ENCODE results near the gene EDEM1. TPM values are rescaled to one million over a fixed set of nuclear protein-coding genes. Genes with fewer than 3 reads are reported as not detected.

Gene EDEM1
- total and polyA plus RNA-seq, 2 donors (not counting 1 experiment from before 2014, with no cell fraction given) = 58.3 to 167 TPM

GRCh38 chr3:5220193-5220592 lies 32.7 kb downstream of the EDEM1 start:
- ChIA-PET POLR2A (no interaction called here), CTCF (no interaction called here)
- H3K9me3 Mint-ChIP-seq (ENCODE audit: insufficient read depth) = no peaks in the 10 kb centered on the region

More at GRCh38 chr3:5220193-5220592, 32.7 kb downstream of the EDEM1 start:
- Histone ChIP-seq H3K9me3 (ENCODE audit: control extremely low read depth in 1 of 3, control insufficient read depth in 2 of 3, insufficient read depth in 1 of 3, low read length in 2 of 3) (no peaks in the 10 kb centered on the region), H3K4me2 (replicated peaks; ENCODE audit: low read depth, low read length, poor library complexity, severe bottlenecking) (no peak overlapping the region), H3K79me2 (ENCODE audit: control insufficient read depth, insufficient read depth, low read length) (no peaks in the 10 kb centered on the region), H3K4me3 (ENCODE audit: control extremely low read depth in 1 of 5, extremely low read depth in 1 of 5, insufficient read depth in 1 of 5, low read depth in 2 of 5, low read length in 4 of 5) (no peak overlapping the region), H3K27ac (ENCODE audit: low read length in 2 of 2) (peak overlapping the region in 1 of 2 donors; percentile 16), H3K9ac (ENCODE audit: low read length) (no peak overlapping the region), H4K20me1 (ENCODE audit: control insufficient read depth, insufficient read depth, low read length, poor library complexity, severe bottlenecking) (peaks cover 4% of the 10 kb centered on the region), H3K4me1 (ENCODE audit: control insufficient read depth in 2 of 2, insufficient read depth in 2 of 2, low read length in 2 of 2) (no peaks in the 10 kb centered on the region), H2AFZ (ENCODE audit: insufficient read depth, low read depth, low read length, poor library complexity, severe bottlenecking) (no peak overlapping the region), H3K27me3 (replicated peaks in 1 of 4; ENCODE audit: control extremely low read depth in 1 of 4, control insufficient read depth in 3 of 4, insufficient read depth in 4 of 4, low read length in 3 of 4) (no peaks in the 10 kb centered on the region), H3K36me3 (replicated peaks in 1 of 2; ENCODE audit: control extremely low read depth in 1 of 2, control insufficient read depth in 1 of 2, extremely low read depth in 1 of 2, insufficient read depth in 2 of 2, low read length in 1 of 2) (peaks cover 5 to 47% of the 10 kb centered on the region in 2 experiments)
- Mint-ChIP-seq H3K27me3 (no peaks in the 10 kb centered on the region), H3K4me3 (no peak overlapping the region), H3K27ac (peak overlapping the region; percentile 1), H3K4me1 (no peaks in the 10 kb centered on the region)
- intact Hi-C loops (cut with micrococcal nuclease) = no loop called here
- TF ChIP-seq EZH2 (IDR thresholded peaks at IDR 0.05; ENCODE audit: borderline replicate concordance, insufficient read depth, low read depth, low read length, poor library complexity, severe bottlenecking) = no peak
- TF ChIP-seq CTCF (IDR thresholded peaks at IDR 0.05) = no peak
- no peak for DNase-seq
- ATAC-seq (ENCODE audit: low read depth) = no peak
- WGBS (ENCODE audit: insufficient coverage) = 83% methylated on average over 2 of the region's 5 CpGs

All from B cell (primary cell).